GM21515 (cell line): Measurements from ENCODE around the gene UTF1.

ENCODE experiments used
- ATAC-seq: cut with Tn5 transposase; IDR thresholded peaks from one replicate; pipeline ENCODE4 v1.9.1; 2021; ENCODE audit not compliant: unreplicated experiment

UTF1 gene, protein sequence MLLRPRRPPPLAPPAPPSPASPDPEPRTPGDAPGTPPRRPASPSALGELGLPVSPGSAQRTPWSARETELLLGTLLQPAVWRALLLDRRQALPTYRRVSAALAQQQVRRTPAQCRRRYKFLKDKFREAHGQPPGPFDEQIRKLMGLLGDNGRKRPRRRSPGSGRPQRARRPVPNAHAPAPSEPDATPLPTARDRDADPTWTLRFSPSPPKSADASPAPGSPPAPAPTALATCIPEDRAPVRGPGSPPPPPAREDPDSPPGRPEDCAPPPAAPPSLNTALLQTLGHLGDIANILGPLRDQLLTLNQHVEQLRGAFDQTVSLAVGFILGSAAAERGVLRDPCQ

GRCh38 chr10:133230044-133230361 is at the start of gene UTF1:
Gene UTF1, plus strand, starts transcription at chr10:133230217. Its CDS starts 72 bp downstream, at chr10:133230289.
- ATAC-seq = no peak

DNA sequence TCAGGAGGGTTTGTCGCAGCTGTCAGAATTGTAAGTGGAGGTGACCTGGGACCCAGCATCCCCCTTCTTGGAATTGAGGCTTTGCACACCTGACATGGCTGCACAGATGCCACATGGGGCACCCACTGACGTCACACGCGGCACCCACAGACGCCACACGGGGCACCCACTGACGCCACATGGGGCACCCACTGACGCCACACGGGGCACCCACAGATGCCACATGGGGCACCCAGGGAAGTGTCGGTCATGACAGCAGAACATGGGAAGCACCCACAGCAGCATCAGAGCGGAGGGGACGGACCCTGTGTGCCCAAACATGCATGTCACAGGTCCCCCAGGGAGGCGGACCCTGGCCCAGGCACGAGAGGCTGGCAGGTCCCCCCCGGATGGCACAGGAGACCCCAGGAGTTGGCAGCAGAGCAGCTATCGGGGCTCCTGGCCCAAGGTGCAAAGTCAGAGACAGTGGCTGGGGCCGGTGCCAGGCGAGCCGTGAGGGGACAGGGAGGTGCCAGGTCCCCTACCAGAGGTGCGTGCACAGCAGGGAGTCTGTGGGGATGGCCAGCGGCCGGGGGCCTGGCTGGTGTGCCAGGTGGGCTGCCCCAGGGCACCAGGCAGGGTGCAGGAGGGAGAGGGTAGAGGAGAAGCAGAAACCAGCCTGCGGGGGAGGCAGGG is 48.9 kb upstream of the UTF1 start:
- ATAC-seq = no peak

DNA sequence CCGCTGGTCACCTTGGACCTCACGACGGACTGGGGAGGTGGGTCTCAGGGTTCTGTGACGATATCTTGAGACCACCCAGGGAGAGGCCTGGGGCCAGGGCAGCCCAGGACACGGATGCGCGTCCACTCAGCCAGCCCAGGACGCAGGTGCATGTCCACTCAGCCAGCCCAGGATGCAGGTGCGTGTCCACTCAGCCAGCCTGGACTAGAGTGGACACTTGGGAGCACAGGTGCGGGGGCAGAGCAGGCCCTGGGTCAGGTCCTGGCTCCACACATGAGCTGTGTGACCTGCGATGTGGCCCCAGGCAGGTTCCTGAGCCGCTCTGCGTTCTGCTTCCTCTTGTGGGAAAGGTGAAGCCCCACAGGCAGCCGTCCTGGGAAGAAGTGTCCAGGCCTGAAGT is 47.8 kb upstream of the UTF1 start:
- ATAC-seq = no peak

DNA sequence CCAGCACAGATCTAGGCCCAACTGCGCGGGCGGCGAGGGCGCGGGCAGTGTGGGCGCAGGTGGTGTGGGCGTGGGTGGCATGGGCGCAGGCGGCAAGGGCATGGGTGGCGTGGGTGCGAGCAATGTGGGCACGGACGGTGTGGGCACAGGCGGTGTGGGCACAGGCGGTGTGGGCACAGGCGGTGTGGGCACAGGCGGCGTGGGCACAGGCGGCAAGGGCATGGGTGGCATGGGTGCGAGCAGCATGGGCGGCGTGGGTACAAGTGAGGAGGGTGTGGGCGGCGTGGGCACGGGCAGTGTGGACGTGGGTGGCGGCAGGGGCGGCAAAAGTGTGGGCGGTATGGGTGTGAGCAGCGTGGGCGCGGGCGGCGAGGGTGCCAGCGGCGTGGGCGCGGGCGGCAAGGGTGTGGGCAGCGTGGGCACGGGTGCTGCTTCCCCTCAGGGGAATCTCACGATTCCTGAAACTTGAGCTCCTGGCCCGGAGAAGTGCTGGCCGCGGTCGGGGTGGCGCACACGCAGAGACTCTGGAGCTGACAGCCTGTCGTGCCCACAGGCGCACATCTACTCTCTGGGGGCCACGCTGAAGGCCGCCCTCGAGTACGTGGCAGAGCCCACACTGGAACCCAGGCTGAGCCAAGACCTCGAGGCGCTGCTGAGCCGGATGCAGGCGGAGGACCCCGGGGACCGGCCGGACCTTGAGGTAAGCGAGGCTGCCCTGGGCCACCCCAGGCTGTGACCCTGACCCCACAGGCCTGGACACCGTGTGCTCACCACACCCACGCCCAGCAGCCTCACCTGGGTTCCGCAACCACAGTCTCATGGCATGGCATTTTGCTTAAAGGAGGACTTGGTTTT is 47.0 kb upstream of the UTF1 start:
- no peak for ATAC-seq

- ATAC-seq = no peak
Measured at GRCh38 chr10:133183646-133184378, 46.2 kb upstream of the UTF1 start.

- no peak for ATAC-seq
Measured at GRCh38 chr10:133184591-133185244, 45.3 kb upstream of the UTF1 start.

DNA sequence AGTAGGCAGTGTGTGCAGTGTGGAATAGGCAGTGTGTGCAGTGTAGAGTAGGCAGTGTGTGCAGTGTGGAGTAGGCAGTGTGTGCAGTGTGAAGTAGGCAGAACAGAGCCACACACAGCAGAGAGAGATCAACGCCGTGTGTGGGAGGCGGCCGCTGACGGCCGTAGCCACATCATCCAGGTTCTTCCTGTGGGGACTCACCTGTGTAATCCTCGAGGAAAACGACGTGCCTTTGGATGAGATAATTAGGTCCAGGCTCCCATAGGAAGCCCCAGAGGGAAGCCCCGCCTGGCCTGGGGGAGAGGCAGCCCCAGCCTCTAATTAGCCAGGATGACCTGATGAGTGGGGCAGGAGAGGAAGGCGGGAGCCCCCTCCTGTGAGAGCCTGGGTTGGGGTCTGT is 44.6 kb upstream of the UTF1 start:
- ATAC-seq = no peak

DNA sequence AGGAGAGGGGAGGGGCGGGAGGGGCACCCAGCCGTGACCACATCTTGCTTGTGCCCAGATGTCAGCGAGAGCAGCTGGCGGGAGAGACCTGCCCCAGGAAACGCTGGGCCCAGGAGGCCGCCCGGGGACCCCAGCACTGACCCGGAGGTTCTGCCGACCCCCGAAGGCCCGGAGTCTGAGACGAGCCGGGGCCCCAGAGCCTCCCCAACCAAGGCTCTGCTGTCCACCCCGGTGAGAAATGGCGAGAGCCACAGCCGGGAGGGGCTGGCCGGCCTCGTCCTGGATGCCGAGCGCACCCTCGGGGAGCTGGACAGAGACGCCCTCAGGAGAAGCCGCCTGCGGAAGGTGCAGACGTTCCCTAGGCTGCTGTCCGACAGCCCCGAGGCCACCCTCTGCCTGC is 44.1 kb upstream of the UTF1 start:
- ATAC-seq = no peak

DNA sequence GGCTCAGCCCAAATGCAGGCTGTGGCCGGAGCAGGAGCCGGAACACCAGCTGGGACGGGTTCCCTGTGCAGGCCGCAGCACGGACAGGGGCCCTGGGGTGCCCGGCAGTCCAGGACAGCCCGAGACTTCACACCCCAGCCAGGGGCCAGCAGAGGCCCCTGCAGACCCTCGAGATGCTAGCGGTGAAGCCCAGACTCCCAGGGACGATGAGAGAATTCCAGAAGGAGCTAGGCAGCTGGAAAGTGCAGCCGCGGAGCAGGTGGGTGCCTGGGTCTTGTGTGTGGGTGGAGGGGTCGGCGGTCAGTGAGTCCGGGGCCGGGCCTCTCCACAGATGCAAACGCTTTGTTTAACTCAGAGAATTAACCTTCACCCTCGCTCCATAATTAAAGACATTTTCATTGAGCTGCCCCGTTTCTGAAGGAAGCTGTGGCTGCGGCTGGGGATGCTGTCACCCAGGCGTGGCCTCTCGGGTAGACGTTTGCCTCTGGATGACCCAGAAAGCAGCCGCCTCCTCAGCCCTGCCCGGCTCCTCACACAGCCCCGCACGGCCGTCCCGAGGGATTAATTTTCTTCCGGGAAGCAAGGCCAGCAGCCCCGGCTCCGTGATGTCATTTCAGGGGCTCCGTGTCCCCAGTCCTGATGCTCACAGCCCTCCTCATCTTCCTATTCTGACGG is 43.5 kb upstream of the UTF1 start:
- no peak for ATAC-seq

DNA sequence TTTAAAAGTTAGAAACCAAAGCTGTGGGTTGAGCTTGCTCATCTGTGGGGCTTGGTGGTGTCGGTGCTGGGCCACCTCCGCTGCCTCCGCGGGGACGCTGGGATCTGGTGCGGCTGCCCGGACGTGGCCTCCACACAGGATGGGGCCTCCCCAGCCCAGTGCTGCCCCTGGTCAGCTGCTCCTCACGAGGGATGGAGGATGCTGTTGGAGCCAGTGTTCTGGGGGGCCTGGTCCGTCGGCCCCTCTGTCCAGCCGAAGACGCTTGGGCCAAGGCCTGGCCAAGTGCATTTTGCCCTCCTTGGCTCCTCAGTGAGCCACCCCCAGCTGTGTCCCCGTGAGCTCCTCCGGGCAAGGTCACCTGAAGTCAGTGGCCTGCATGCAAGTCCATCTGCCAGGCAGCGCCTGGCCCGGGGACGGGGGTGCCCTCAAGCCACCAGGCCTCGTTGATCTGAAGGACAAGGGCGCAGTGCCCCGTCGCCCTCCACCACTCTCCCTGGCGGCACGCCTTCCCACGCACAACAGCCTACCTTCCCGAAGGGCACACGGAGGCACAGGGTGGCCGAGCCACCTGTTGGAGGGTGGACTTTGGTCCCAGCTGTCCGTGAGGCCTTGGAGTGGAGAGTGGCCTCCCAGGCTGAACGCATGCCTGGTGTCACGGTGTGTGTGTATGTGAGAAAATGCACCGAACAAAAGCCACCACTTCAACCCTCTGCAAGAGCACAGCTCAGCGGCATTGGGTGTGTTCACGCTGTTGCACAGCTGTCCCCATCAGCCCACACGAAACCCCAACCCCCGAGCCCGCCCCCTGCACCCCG is 42.7 kb upstream of the UTF1 start:
- ATAC-seq = no peak

GRCh38 chr10:133187906-133188681 is 41.9 kb upstream of the UTF1 start:
- no peak for ATAC-seq

GRCh38 chr10:133189256-133189655 is 40.8 kb upstream of the UTF1 start:
- ATAC-seq = no peak

DNA sequence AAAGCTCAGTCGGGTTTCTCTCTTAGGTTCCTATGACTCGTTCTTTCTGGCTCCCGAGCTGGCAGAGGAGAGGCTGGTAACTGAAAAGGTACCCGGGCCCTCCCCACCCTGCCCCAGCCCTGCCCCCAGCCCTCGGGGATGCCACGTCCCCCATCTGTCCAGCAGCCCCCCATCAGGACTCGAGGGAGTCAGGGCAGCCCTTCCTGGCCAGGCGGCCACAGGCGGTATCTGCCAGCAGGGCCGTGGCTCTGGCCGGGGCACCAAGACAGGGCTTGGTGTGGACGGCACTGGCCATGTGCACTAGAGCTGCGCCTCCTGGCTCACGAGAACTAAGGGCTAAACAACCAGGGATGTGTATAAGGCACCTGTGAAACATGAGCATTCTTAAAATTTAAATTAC is 40.3 kb upstream of the UTF1 start:
- no peak for ATAC-seq

DNA sequence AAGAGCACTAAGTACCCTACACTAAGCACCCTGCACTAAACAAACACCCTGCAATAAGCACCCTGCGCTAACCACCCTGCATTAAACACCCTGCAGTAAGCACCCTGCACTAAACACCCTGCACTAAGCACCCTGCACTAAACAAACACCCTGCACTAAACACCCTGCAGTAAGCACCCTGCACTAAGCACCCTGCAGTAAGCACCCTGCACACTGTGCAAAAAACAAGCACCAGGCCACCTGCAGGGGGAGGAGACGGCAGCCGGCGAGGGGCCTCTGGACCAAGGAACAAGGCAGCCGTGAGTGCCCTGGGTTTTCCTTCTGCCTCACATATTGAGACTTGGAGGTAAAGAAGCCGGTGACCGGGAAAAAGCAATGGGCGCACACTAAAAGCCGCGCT is 39.8 kb upstream of the UTF1 start:
- no peak for ATAC-seq

- no peak for ATAC-seq
Measured at GRCh38 chr10:133191651-133192050, 38.4 kb upstream of the UTF1 start.

- no peak for ATAC-seq
Measured at GRCh38 chr10:133194151-133194550, 35.9 kb upstream of the UTF1 start.

GRCh38 chr10:133195096-133195495 is 34.9 kb upstream of the UTF1 start:
- ATAC-seq = no peak

DNA sequence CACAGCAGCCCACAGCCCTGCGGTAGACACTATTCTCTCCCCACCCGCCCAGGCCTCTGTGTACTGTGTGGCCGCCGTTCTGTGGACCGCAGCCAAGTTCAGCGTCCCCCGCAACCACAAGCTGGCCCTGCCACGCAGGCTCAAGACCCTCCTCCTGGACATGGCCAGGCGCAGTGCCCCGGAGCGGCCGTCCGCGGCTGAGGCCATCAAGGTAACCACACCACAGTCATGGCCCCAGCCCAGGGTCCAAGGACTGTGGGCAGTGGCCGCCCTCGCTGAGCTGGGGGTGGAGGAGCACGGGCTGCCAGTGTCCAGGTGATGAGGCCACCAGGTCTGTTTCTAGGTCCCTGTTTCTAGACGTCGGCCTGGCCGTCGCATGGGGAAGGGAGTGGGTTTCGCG is 34.4 kb upstream of the UTF1 start:
- ATAC-seq = no peak
